NOMO-1 (cell line): ENCODE measurements around the gene BTBD2.
A peak's percentile ranks its signal among the peaks of the same experiment; 100 is the strongest.

Source experiments
- DNase-seq, 2 experiments: peaks; one replicate each; lab custom pipeline; 2025; ENCODE audit not compliant: unreplicated experiment in 2 of 2; lab: John Stamatoyannopoulos, UW

The BTBD2 gene

GRCh38 chr19:2015608-2015950 is at the start of gene BTBD2:
TSS of gene BTBD2 (minus strand) at chr19:2015714. CDS start at chr19:2015703, 11 bp downstream.
- DNase-seq: peak; percentile 12 to 46

- no peak for DNase-seq
Observed at GRCh38 chr19:2064788-2065524, 49.4 kb upstream of the BTBD2 start.

- DNase-seq: no peak
Observed at GRCh38 chr19:2064395-2064787, 48.9 kb upstream of the BTBD2 start.

DNA sequence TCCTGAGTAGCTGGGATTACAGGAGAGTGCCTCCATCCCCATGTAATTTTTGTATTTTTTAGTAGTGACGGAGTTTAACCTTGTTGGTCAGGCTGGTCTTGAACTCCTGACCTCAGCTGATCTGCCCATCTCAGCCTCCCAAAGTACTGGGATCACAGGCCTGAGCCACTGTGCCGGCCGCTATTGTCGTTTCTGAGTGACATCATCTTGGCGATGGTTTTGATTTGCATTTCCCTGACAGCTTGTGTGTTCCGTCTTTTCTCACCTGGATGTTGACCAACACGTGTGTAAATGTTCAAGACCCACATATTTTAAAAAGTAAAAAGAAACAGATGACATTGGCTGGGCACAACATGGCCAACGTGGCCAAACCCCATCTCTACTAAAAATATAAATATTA is 48.3 kb upstream of the BTBD2 start:
- no peak for DNase-seq

DNA sequence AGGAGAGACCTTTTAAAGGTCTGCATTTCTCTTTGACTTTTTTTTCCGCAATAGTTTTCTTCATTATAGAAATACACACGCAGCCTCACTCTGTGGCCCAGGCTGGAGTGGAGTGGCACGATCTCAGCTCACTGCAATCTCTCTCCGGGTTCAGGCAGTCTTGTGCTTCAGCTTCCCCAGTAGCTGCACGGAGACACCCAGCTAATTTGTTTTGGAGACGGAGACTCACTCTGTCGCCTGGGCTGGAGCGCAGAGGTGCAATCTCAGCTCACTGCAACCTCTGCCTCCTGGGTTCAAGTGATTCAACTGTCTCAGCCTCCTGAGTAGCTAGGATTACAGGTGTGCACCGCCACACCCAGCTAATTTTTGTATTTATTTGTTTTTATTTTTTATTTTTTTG is 47.3 kb upstream of the BTBD2 start:
- no peak for DNase-seq

GRCh38 chr19:2062389-2062729 is 46.8 kb upstream of the BTBD2 start:
- no peak for DNase-seq

DNA sequence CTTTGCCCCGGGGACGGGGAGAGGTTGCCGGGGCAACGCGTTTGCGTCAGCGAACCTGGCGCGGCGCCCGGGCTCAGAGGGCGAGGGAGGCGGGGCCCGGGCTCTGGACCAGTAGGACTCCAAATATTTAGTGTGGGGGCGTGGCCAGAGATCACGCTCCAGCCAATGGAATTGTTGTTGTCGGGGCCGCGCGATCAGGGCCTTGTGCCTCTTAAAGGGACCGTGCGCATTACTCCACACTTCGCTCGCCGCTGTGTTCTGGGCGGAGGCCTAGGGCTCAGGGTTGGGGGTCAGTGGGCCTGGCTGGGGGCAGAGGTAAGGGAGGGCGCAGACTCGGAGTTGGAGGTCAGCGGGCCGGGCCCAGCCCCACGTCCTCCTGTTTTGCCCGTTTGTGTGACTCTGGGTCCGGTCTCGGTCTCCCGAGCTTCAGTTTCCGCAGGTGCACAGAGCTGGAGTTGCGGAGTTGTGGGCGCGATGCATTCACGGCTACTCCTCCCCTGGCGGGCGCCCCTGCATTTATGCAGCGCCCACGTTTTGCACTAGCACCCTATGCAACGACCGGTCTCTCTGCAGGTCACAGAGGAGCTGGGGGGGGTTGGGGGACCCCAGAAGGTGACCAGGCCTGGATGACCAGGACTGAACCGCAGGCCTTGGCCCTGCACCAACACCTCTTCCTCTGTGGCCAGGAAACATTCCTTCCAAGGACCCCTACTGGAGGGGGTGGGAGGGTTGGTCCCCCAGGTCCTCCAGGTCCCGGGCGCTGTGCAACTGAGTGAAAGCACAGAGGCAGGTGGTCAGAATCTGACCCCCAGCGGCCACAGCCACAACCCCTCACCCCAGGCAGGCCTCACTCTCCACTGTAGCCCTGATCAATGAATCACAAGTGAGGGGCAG is 46.2 kb upstream of the BTBD2 start:
- DNase-seq: peak; percentile 96 to 99

- DNase-seq: peak; percentile 47 to 50
Observed at GRCh38 chr19:2060884-2061494, 45.5 kb upstream of the BTBD2 start.

DNA sequence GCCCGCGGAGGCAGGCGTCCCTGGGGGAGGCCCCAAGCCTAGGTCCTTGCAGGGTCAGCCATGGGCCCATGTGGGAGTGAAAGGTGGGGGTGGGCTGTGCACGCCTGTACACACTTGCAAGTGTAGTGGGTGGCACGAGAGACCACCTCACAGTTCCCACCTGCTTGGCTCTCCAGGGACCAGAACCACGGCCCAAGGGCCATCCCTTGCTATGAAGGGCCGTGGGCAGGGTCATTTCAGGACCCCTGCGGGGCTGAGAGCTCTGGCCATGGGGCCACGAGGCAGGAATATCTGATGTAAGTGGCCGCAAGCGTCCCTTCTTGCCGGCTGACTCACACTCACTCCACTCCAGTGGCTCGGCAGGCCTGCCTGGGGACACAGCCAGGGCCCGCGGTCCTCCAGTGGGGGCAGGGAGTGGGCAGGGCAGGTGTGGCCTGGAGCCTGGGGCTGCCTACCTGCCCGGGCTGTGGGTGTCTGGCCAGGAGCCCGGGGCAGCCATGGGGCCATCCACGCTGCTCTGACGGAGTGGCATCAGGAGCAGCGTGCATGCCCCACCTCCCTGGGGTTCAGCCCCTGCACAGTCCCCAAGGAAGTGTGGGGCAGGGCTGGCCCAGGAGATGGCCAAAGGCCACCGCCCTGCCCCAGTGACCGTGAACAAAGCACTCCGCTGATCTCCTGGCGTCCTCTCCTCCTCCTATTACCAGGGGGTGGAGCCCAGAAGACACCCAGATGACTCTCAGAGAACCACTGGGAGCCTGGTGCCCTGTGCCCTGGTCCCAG is 44.1 kb upstream of the BTBD2 start:
- no peak for DNase-seq

GRCh38 chr19:2058570-2059421 is 43.3 kb upstream of the BTBD2 start:
- no peak for DNase-seq

- DNase-seq: no peak
Observed at GRCh38 chr19:2057484-2058469, 42.3 kb upstream of the BTBD2 start.

DNA sequence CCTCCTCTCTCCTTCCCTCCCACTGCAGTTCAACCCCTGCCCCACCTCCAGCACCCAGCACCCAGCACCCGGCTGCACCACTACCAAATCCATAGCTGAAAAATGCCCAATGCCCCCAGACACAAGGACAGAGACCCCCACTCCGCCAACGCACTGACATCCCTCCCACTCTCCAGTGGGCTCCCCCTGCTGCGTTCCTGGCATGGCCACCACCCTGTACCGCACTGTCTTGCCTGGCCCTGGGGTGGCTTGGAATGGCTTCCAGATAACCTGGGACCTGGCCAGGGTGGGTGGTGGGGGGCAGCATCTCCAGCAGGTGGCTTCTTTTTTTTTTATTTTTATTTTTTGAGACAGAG is 41.3 kb upstream of the BTBD2 start:
- DNase-seq: no peak

- DNase-seq: no peak
Observed at GRCh38 chr19:2055931-2056836, 40.7 kb upstream of the BTBD2 start.

- no peak for DNase-seq
Observed at GRCh38 chr19:2054763-2055162, 39.2 kb upstream of the BTBD2 start.

DNA sequence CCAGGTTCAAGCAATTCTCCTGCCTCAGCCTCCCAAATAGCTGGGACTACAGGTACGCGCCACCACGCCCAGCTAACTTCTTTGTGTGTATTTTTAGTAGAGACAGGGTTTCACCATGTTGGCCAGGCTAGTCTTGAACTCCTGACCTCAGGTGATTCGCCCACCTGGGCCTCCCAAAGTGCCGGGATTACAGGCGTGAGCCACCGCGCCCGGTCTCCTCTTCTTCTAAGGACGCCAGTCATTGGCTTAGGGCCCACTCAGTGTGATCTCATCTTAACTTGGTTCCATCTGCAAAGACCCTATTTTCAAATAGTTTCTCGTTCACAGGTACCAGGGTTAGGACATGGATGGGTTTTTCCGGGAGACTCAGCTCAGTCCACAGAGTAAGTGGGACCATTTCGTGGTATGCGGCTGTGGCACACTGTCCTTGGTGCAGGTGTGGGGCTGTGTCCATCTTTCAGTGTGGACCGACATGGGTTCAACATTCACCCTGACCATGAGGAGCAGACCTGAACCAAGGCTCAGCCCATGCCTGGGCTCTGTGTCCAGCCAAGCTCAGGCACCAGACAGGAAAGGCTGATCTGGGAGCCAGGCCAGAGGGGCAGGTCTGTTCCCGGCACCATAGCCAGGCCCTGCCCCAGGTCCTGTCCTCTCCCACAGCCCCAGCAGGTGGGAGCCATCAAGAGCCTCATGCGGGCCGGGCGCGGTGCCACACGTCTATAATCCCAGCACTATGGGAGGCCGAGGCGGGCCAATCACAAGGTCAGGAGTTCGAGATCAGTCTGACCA is 38.3 kb upstream of the BTBD2 start:
- DNase-seq: no peak

DNA sequence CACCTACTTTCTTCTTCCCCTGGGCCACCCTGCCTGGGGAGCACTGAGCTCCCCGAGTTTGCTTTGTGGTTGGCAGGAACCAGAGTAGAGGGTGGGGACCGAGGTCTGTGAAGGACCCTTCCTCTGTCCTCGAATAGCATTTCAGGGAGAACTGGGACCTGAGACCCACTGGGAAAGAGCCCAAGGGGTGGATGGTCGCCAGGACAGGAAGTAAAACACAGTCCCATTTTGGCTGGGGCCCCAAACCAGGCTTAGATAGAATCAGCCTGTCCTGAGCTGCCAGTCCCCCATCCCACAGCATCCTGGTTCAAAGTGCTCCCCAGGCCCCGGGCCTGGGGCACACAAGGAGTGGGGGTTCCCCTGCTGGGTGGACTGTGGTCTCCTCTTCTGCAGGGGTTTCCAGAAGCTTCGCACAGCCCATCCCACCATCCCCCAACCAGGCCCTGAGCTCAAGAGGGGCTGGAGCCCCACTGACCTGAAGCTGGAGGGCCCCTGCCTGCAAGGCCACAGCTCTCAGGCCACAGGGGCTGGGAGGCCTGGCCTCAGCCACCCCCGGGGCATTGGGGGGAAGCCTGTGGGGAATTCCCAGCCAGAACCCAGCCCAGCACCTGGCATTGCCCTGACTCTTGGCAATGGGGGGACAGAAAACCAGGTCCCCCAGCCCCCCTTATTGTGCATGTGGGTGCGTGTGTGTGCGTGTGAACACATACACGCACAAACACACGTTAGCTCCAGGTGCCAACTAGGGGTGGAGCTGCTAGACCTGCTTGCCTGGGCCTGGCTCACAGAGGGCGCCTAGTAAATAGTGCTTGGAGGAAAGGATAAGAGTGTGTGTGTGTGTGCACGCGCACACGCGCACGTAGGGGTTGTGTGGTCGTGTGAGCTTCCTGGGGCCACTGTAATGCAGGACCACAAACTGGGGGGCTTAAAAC is 36.5 kb upstream of the BTBD2 start:
- no peak for DNase-seq
